HG02970 (cell line): ENCODE data around the gene PRRT4.

ENCODE experiments used
- ATAC-seq: cut with Tn5 transposase; IDR thresholded peaks from one replicate; pipeline ENCODE4 v1.9.1; 2021; ENCODE audit warnings: mild to moderate bottlenecking, moderate library complexity, moderate number of reproducible peaks; ENCODE audit not compliant: unreplicated experiment, low FRiP score

Gene PRRT4

DNA sequence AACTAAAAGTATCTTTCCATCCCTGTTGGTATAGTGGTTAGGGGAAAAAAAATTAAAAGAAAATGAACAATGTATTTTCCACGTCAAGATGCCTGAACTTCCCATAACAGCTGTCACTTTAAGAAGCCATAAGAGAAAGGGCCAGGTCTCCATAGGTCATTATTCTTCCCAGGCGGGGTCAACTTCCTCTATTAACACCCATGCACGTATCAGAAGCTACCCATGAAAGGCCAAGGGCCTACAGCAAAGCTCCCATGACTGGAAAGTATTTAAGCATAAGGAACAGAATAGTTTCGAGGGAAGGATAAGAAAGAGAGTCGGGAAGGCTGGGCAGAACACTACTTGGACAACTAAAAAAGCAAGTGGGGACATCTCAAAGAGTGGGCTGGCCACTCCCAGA is 57.8 kb downstream of the PRRT4 start:
- ATAC-seq: no peak

DNA sequence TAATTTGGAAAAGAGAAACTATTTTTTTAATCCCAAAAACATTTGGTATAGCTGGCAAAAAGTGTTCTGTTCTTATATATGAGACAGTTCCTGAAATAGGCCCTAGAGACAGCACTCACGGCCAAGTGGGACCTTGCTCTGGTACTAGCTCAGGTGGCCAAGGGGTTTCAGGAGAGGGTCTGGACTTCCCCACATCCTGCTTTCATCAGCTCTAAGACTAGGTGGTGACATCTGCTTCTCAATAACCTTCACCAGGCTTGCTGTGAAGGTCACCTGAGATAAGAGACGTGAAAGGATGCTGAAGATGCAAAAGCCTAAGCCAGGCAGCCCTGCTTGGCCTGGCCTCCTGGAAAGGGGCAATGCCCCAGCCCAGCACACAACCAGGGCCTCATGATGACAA is 58.4 kb downstream of the PRRT4 start:
- ATAC-seq: no peak

DNA sequence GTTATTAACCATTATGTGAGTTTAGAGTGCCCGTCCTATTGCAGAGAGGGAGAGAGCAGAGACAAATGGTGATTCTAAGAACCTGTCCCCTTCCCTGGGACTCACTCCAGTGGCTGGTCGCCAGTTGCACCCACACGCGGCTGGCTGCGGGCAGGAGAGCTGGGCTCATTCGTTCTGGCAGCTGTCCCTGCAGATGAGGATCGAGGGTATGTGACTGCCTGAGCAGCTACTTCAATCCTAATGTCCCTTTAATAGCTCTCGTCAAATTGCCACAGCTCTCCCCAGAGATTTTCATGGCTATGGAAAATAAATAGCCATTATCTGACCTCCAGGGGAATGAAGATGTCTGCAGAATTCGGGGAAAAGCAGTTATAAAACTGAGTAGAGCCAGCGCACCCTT is 59.4 kb downstream of the PRRT4 start:
- ATAC-seq: no peak
